Kidney (tissue), 14 donors: ENCODE measurements around the gene EPS8L1. TPM values are rescaled to one million over a fixed set of nuclear protein-coding genes. Genes with fewer than 3 reads are reported as not detected.

Experiments
- DNase-seq, 5 donors: peaks; one replicate each; pipeline ENCODE4 v3.0.0-alpha.2; 2013 to 2020
- FAIRE-seq: peaks from 2 replicates; lab custom pipeline; 2012; peaks lifted over from hg19 to GRCh38; lab: Jason Lieb, UNC
- H3K27ac ChIP-seq, 2 donors: one replicate each; pipeline ENCODE4 v1.7.0; 2013; ENCODE audit warnings: low read depth in 2 of 2, low read length in 2 of 2, inconsistent platforms in 1 of 2
- H3K27me3 ChIP-seq: one replicate; pipeline ENCODE4 v1.7.1; 2013; ENCODE audit warnings: low read length, inconsistent platforms; ENCODE audit not compliant: control insufficient read depth, insufficient read depth
- H3K36me3 ChIP-seq, 3 donors: one replicate each; pipeline versions ENCODE4 v1.7.0 to v1.7.1; 2013; ENCODE audit warnings: low read length in 3 of 3, control low read depth in 1 of 3, inconsistent platforms in 1 of 3; ENCODE audit not compliant: insufficient read depth in 3 of 3, control insufficient read depth in 2 of 3
- H3K4me1 ChIP-seq, 3 donors: one replicate each; pipeline versions ENCODE4 v1.7.0 to v1.7.1; 2013; ENCODE audit warnings: low read length in 3 of 3, inconsistent platforms in 1 of 3, low read depth in 1 of 3; ENCODE audit not compliant: control insufficient read depth in 2 of 3, insufficient read depth in 2 of 3
- H3K4me3 ChIP-seq, 3 donors: one replicate each; pipeline versions ENCODE4 v1.7.0 to v1.8.1; 2013; ENCODE audit warnings: low read length in 3 of 3, control low read depth in 1 of 3, inconsistent platforms in 1 of 3
- H3K9ac ChIP-seq, 3 donors: one replicate each; pipeline versions ENCODE4 v1.7.0 to v1.7.1; 2013; ENCODE audit warnings: low read length in 3 of 3, control low read depth in 1 of 3, inconsistent platforms in 1 of 3
- H3K9me3 ChIP-seq, 3 donors: one replicate each; pipeline versions ENCODE4 v1.7.0 to v1.7.1; 2013; ENCODE audit warnings: low read length in 3 of 3, control low read depth in 1 of 3, inconsistent platforms in 1 of 3; ENCODE audit not compliant: control insufficient read depth in 2 of 3, insufficient read depth in 1 of 3
- CTCF ChIP-seq: IDR thresholded peaks from 3 replicates; pipeline ENCODE4 v1.5.1; 2012; ENCODE audit warnings: mild to moderate bottlenecking, moderate library complexity, borderline replicate concordance; ENCODE audit not compliant: insufficient read depth; ENCODE audit errors: extremely low read depth
- intact Hi-C: fragments of 100-400 bp; cut with DNase I; formaldehyde crosslinking; loops from one replicate; pipeline ENCODE4 v1.11.1; 2022
- polyA plus RNA-seq: library from polyadenylated mRNA; stranded (reverse); fragments of 350-450 nt; fragmentation: Illumina TruSeq; extraction: RNeasy Lipid Tissue Mini Kit (QIAGEN cat#74804); gene quantifications from one replicate; pipeline ENCODE4 v1.2.3, GENCODE V29; 2014; ENCODE audit warnings: low read depth, low replicate concordance; ENCODE audit not compliant: insufficient read depth
- total RNA-seq: library from RNA; stranded (reverse); fragmentation: NEBNext Ultra II Directional; extraction: Animal tissue kit (Norgen Biotek cat#: 25700); gene quantifications from one replicate; pipeline ENCODE4 v1.2.1, GENCODE V29; 2021
- donor health status: control.
- donor health status: control.
- donor health status: control.
- donor health status: control.
- donor health status: control.
- donor health status: DM: yes; HTN: yes; CAD: no.
- donor health status: Normal renal cell carcinoma (clear cell type).

EPS8L1 gene
- total and polyA plus RNA-seq, 2 donors from 2014 or later = 45.4 to 95.0 TPM

DNA sequence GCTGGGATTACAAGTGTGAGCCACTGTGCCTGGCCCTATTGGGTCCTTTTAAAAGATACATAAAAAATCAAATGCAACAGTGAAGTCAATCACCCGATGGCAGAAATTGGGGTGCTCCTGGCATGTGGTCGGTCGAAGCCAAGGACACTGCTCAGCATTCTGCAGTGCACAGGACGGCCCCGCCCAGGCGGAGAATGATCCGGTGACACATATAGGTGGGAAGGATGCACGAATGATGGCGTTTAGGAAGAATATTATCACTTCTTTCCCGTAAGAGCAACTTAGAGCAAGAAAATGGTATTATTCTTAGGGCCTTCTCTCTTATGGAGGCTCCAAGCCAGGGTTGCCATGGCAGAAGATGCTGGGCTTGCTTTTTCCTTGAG lies 34.4 kb upstream of the EPS8L1 start:
- no peak for TF ChIP-seq CTCF
- no peaks in the 10 kb centered on the region for H3K4me1 ChIP-seq
- intact Hi-C loops = no loop called here
- peaks cover 0 to 7% (median 6%) of the 10 kb centered on the region in 3 donors for H3K36me3 ChIP-seq
- DNase-seq (peak in 1 of 5 donors; percentile 32), FAIRE-seq (no peak)
- no peaks in the 10 kb centered on the region for H3K9me3 ChIP-seq
- no peak overlapping the region for H3K4me3 ChIP-seq
- H3K9ac ChIP-seq = no peak overlapping the region
- no peaks in the 10 kb centered on the region for H3K27me3 ChIP-seq
- H3K27ac ChIP-seq = peak overlapping the region in 1 of 2 donors; percentile 32

- intact Hi-C loops = no loop called here
- H3K27ac ChIP-seq = peak overlapping the region in 1 of 2 donors; percentile 32
- no peak overlapping the region for H3K4me3 ChIP-seq
- TF ChIP-seq CTCF = no peak
- no peak overlapping the region for H3K9ac ChIP-seq
- DNase-seq = peak in 2 of 5 donors; percentile 40 to 48
- FAIRE-seq = no peak
- no peaks in the 10 kb centered on the region for H3K4me1 ChIP-seq
- peaks cover 0 to 10% (median 8%) of the 10 kb centered on the region in 3 donors for H3K36me3 ChIP-seq
- H3K9me3 ChIP-seq = no peaks in the 10 kb centered on the region
- H3K27me3 ChIP-seq = no peaks in the 10 kb centered on the region
These were observed 33.9 kb upstream of the EPS8L1 start for GRCh38 chr19:55041627-55042343.

GRCh38 chr19:55042344-55042678 lies 33.4 kb upstream of the EPS8L1 start:
- no peak for FAIRE-seq
- H3K4me3 ChIP-seq = no peak overlapping the region
- H3K4me1 ChIP-seq = no peaks in the 10 kb centered on the region
- no peak for TF ChIP-seq CTCF
- H3K36me3 ChIP-seq = peaks cover 0 to 13% (median 8%) of the 10 kb centered on the region in 3 donors
- intact Hi-C loops = no loop called here
- H3K27me3 ChIP-seq = no peaks in the 10 kb centered on the region
- H3K9me3 ChIP-seq = no peaks in the 10 kb centered on the region
- H3K9ac ChIP-seq = no peak overlapping the region
- H3K27ac ChIP-seq = no peak overlapping the region
- no peak for DNase-seq
